Measurements from ENCODE around the gene RHOA. TPM values are rescaled to one million over a fixed set of nuclear protein-coding genes. Genes with fewer than 3 reads are reported as not detected.

Gene RHOA
- total and polyA plus RNA-seq, 2 of the 4 experiments (the other 2 are of a cell fraction), result 383 to 879 TPM

DNA sequence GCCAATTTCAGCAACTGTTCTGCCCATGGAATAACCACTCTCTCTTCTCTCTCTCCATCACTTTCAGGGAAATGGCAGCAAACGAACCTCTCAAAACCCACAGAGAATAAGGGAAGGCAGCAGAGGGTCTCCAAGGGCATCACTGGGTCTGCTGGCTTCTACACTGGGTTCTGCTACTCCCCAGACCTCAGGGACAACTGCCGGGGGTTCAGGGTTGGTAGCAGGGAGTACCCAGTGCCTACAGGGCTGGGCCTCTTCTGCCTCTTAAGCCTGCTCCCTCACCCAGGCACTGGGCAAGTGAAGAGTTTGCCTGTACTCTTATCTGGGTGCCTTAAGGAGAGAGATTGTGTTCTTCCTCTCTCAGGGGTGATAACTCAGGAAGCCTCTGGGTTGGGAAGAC is 3.0 kb upstream of the RHOA start:
- H2AFZ ChIP-seq (replicated peaks; ENCODE audit: low read length, poor library complexity), result no peak overlapping the region
- intact Hi-C loops (cut with micrococcal nuclease), result loop anchor here (5.0 kb wide), 1 partner anchor 258 kb away; the partner anchor contains the start of gene APEH
- no peak overlapping the region for H3K4me3 ChIP-seq (ENCODE audit: insufficient read depth, low read depth, low read length)
- H4K8ac ChIP-seq (ENCODE audit: low read depth in 2 of 2, low read length in 2 of 2), result no peak overlapping the region
- TF ChIP-seq, protein P1, sequence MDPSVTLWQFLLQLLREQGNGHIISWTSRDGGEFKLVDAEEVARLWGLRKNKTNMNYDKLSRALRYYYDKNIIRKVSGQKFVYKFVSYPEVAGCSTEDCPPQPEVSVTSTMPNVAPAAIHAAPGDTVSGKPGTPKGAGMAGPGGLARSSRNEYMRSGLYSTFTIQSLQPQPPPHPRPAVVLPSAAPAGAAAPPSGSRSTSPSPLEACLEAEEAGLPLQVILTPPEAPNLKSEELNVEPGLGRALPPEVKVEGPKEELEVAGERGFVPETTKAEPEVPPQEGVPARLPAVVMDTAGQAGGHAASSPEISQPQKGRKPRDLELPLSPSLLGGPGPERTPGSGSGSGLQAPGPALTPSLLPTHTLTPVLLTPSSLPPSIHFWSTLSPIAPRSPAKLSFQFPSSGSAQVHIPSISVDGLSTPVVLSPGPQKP (IDR thresholded peaks at IDR 0.05; ENCODE audit: borderline replicate concordance, low read depth, low read length), result no peak
- no peak for TF ChIP-seq MXI1 (IDR thresholded peaks at IDR 0.05; ENCODE audit: borderline replicate concordance, low read depth, low read length)
- no peak for TF ChIP-seq RCOR1 (IDR thresholded peaks at IDR 0.05; ENCODE audit: insufficient replicate concordance, low read length)
- TF ChIP-seq RFX5 (IDR thresholded peaks at IDR 0.05; ENCODE audit: low read depth, low read length), result no peak
- TF ChIP-seq CEBPB (IDR thresholded peaks at IDR 0.05; ENCODE audit: low read depth, low read length), result no peak
- no peak for TF ChIP-seq MAZ (IDR thresholded peaks at IDR 0.05; ENCODE audit: borderline replicate concordance, low read depth, low read length)
- no peak for TF ChIP-seq NFE2L2 (IDR thresholded peaks at IDR 0.05; ENCODE audit: low read depth, low read length)
- no peak for TF ChIP-seq MAFK (IDR thresholded peaks at IDR 0.05; ENCODE audit: low read depth, low read length)
- no peak overlapping the region for H2BK120ac ChIP-seq (ENCODE audit: low read depth, low read length)
- peaks cover 39% of the 10 kb centered on the region for H3K9me1 ChIP-seq (ENCODE audit: insufficient read depth, low read length)
- no peak overlapping the region for H2AK9ac ChIP-seq (replicated peaks; ENCODE audit: low read depth, low read length, poor library complexity)
- ChIA-PET CTCF (no interaction called here), POLR2A (ENCODE audit: unreplicated experiment) (no interaction called here)
- H2BK20ac ChIP-seq (ENCODE audit: low read depth, low read length), result no peak overlapping the region
- peaks cover 9% of the 10 kb centered on the region for H3K4me1 ChIP-seq (ENCODE audit: control insufficient read depth, insufficient read depth, low read length)
- H2BK15ac ChIP-seq (ENCODE audit: low read depth, low read length), result no peak overlapping the region
- no peak overlapping the region for H4K5ac ChIP-seq (ENCODE audit: low read depth, low read length)
- no peak overlapping the region for H3K27ac ChIP-seq (ENCODE audit: insufficient read depth, low read length)
- in situ Hi-C loops (cut with MboI; ENCODE audit: low sequenced_read_pairs), result loop anchor here (5.0 kb wide), 1 partner anchor 62 kb away; no protein-coding TSS in a partner anchor
- H2AK5ac ChIP-seq (ENCODE audit: low read depth, low read length), result no peak overlapping the region
- dilution Hi-C loops (cut with HindIII; ENCODE audit: low sequenced_read_pairs, unreplicated experiment), result no loop called here
- H3K56ac ChIP-seq (ENCODE audit: extremely low read depth, insufficient read depth, low read length), result no peak overlapping the region
- no CpG with 5 or more reads among the region's 2 CpGs for WGBS, 2 experiments (ENCODE audit: extremely low coverage in 2 of 2, insufficient read length in 1 of 2)
- no peak overlapping the region for H2BK5ac ChIP-seq (ENCODE audit: low read depth, low read length, poor library complexity, severe bottlenecking)
- no peak overlapping the region for H3K9ac ChIP-seq (ENCODE audit: low read depth, low read length)
- peaks cover 12 to 63% of the 10 kb centered on the region in 2 experiments; a peak in 3 of 4 replicates for H3K79me1 ChIP-seq (ENCODE audit: low read depth in 1 of 2, low read length in 2 of 2)
- peaks cover 27% of the 10 kb centered on the region for H3K36me3 ChIP-seq (ENCODE audit: control insufficient read depth, insufficient read depth, low read length)
- no peak overlapping the region for H4K91ac ChIP-seq (ENCODE audit: insufficient read depth, low read depth, low read length)
- no peaks in the 10 kb centered on the region for H3K9me3 ChIP-seq (ENCODE audit: control insufficient read depth, insufficient read depth, low read length)
- H3K18ac ChIP-seq (ENCODE audit: low read depth, low read length), result no peak overlapping the region
- peaks cover 15% of the 10 kb centered on the region for H4K20me1 ChIP-seq (ENCODE audit: insufficient read depth, low read length)
- ATAC-seq (ENCODE audit: low read depth) (no peak), DNase-seq (no peak)
- BruUV-seq (replicated peaks), result no TSS peak
- no peak overlapping the region for H3K23ac ChIP-seq (ENCODE audit: low read depth, low read length)
- no peak overlapping the region for H3K14ac ChIP-seq (replicated peaks; ENCODE audit: low read depth, low read length)
- no peak overlapping the region for H3K4ac ChIP-seq (ENCODE audit: low read depth, low read length)
- H3K27me3 ChIP-seq (ENCODE audit: control insufficient read depth, insufficient read depth, low read length), result no peaks in the 10 kb centered on the region
- H3K4me2 ChIP-seq (ENCODE audit: low read depth, low read length), result no peak overlapping the region

Data from IMR-90 (cell line).